K562 treated with DMSO at 1 percent for 24 hours (cell line): ENCODE data around the gene CDHR5. TPM values are rescaled to one million over a fixed set of nuclear protein-coding genes. Genes with fewer than 3 reads are reported as not detected.

ENCODE experiments used
- total RNA-seq: library from RNA; unstranded; fragments of 300-600 nt; gene quantifications from 2 replicates; pipeline ENCODE4 v1.2.3, GENCODE V29; 2022; ENCODE audit warnings: low read depth; ENCODE audit not compliant: insufficient read depth

CDHR5 gene
- 0.25 and 0.28 TPM in 2 replicates for total RNA-seq

GRCh38 chr11:624705-625635 lies at the start of gene CDHR5:
CDHR5 (minus strand) TSS chr11:624955; CDS start chr11:624902, 53 bp downstream.

GRCh38 chr11:636511-637332 lies 12.0 kb upstream of the CDHR5 start, which contains the start of gene DRD4:
DRD4 (plus strand) TSS chr11:637269; CDS start chr11:637305, 36 bp downstream.

GRCh38 chr11:626475-627307 lies 1.9 kb upstream of the CDHR5 start, which contains the start of gene SCT:
SCT (minus strand) TSS chr11:627181; CDS start chr11:627143, 38 bp downstream.

GRCh38 chr11:615504-616319 lies 9.0 kb downstream of the CDHR5 start, which contains the start of gene IRF7:
IRF7 (minus strand) TSS chr11:615950; CDS start chr11:615364, 586 bp downstream.

GRCh38 chr11:575996-576768 lies 48.6 kb downstream of the CDHR5 start, which contains the start of gene PHRF1:
PHRF1 (plus strand) TSS chr11:576470; CDS start chr11:581513, 5,043 bp downstream.

Other genes starting within 250 kb of the CDHR5 start
- gene PKP3, start 230.7 kb downstream of the CDHR5 start, total RNA-seq = 76.7 and 82.1 TPM in 2 replicates
- 178 and 181 TPM in 2 replicates for gene SIGIRR, start 210.0 kb downstream of the CDHR5 start, total RNA-seq
- 7.5 and 9.6 TPM in 2 replicates for gene ANO9, start 182.9 kb downstream of the CDHR5 start, total RNA-seq
- 55.5 and 69.8 TPM in 2 replicates for gene PTDSS2, start 174.7 kb downstream of the CDHR5 start, total RNA-seq
- 211 and 239 TPM in 2 replicates for gene RNH1, start 117.7 kb downstream of the CDHR5 start, total RNA-seq
- 49.2 and 65.2 TPM in 2 replicates for gene HRAS, start 89.4 kb downstream of the CDHR5 start, total RNA-seq
- 4.8 and 5.2 TPM in 2 replicates for gene LRRC56, start 87.4 kb downstream of the CDHR5 start, total RNA-seq
- 4.7 and 6.5 TPM in 2 replicates for gene LMNTD2, start 64.2 kb downstream of the CDHR5 start, total RNA-seq
- gene RASSF7, start 64.0 kb downstream of the CDHR5 start, total RNA-seq = 67.9 and 72.1 TPM in 2 replicates
- 26.0 TPM in 2 replicates for gene PHRF1, start 48.5 kb downstream of the CDHR5 start, total RNA-seq
- gene IRF7, start 9.0 kb downstream of the CDHR5 start, total RNA-seq = 52.2 and 58.6 TPM in 2 replicates
- gene SCT, start 2.2 kb upstream of the CDHR5 start, total RNA-seq = not detected in 2 replicates
- gene DRD4, start 12.3 kb upstream of the CDHR5 start, total RNA-seq = 1.0 and 1.1 TPM in 2 replicates
- 87.3 and 88.1 TPM in 2 replicates for gene DEAF1, start 70.3 kb upstream of the CDHR5 start, total RNA-seq
- 21.3 and 25.2 TPM in 2 replicates for gene TMEM80, start 70.9 kb upstream of the CDHR5 start, total RNA-seq
- gene EPS8L2, start 81.3 kb upstream of the CDHR5 start, total RNA-seq = 7.8 and 11.6 TPM in 2 replicates
- gene TALDO1, start 122.5 kb upstream of the CDHR5 start, total RNA-seq = 501 and 539 TPM in 2 replicates
- gene GATD1, start 152.5 kb upstream of the CDHR5 start, total RNA-seq = 71.7 and 110 TPM in 2 replicates
- gene CEND1, start 165.1 kb upstream of the CDHR5 start, total RNA-seq = 1.6 TPM in 1 of 2 replicates, not detected in the other
- 35.7 and 42.0 TPM in 2 replicates for gene SLC25A22, start 173.3 kb upstream of the CDHR5 start, total RNA-seq
- gene PIDD1, start 180.3 kb upstream of the CDHR5 start, total RNA-seq = 29.6 and 32.0 TPM in 2 replicates
- gene RPLP2, start 185.0 kb upstream of the CDHR5 start, total RNA-seq = 1,895 and 1,983 TPM in 2 replicates
- gene PNPLA2, start 194.0 kb upstream of the CDHR5 start, total RNA-seq = 201 and 202 TPM in 2 replicates
- gene CRACR2B, start 203.0 kb upstream of the CDHR5 start, total RNA-seq = 35.3 and 36.8 TPM in 2 replicates
- gene CD151, start 208.0 kb upstream of the CDHR5 start, total RNA-seq = 198 and 203 TPM in 2 replicates
- gene POLR2L, start 217.6 kb upstream of the CDHR5 start, total RNA-seq = 74.9 and 76.7 TPM in 2 replicates
- gene TSPAN4, start 217.9 kb upstream of the CDHR5 start, total RNA-seq = 17.2 and 27.2 TPM in 2 replicates